Osteocyte (in vitro differentiated cells): Measurements from ENCODE around the gene MAEA. TPM values are rescaled to one million over a fixed set of nuclear protein-coding genes. Genes with fewer than 3 reads are reported as not detected.
"Not testable (repeated sequence)": the region's sequence is repeated elsewhere in the genome, so short reads cannot be mapped to it uniquely, and the experiment has no call there.

Source experiments
- DNase-seq: peaks from one replicate; pipeline ENCODE4 v3.0.0; 2021; ENCODE audit warnings: mixed read lengths; ENCODE audit not compliant: unreplicated experiment; ENCODE audit errors: extremely low spot score
- H3K27ac Mint-ChIP-seq: one replicate; pipeline ENCODE4 v1.8.0; 2021; ENCODE audit warnings: mild to moderate bottlenecking, mixed read lengths; ENCODE audit not compliant: unreplicated experiment
- H3K27me3 Mint-ChIP-seq: one replicate; pipeline ENCODE4 v1.8.0; 2021; ENCODE audit warnings: mixed read lengths; ENCODE audit not compliant: unreplicated experiment
- H3K36me3 Mint-ChIP-seq: one replicate; pipeline ENCODE4 v1.8.0; 2021; ENCODE audit warnings: mixed read lengths; ENCODE audit not compliant: unreplicated experiment
- H3K4me1 Mint-ChIP-seq: one replicate; pipeline ENCODE4 v1.8.0; 2021; ENCODE audit warnings: mixed read lengths; ENCODE audit not compliant: unreplicated experiment
- H3K4me3 Mint-ChIP-seq: one replicate; pipeline ENCODE4 v1.8.0; 2021; ENCODE audit warnings: mild to moderate bottlenecking, moderate library complexity, mixed read lengths; ENCODE audit not compliant: unreplicated experiment
- H3K9me3 Mint-ChIP-seq: one replicate; pipeline ENCODE4 v1.8.0; 2021; ENCODE audit warnings: mixed read lengths; ENCODE audit not compliant: unreplicated experiment
- CTCF ChIP-seq: fragments of 200-600 bp; sonication (generic); IDR thresholded peaks from 2 replicates; pipeline ENCODE4 v1.5.0; 2021; ENCODE audit warnings: antibody characterized with exemption, mild to moderate bottlenecking, moderate library complexity
- total RNA-seq: library from RNA; stranded (reverse); gene quantifications from 2 replicates; pipeline ENCODE4 v1.2.1, GENCODE V29; 2021

The MAEA gene
- total RNA-seq, 1 donor from 2014 or later: 62.9 TPM

GRCh38 chr4:1290165-1290977 is 680 bp downstream of the MAEA start:
- peak overlapping the region; percentile 86 for H3K27ac Mint-ChIP-seq
- no peaks in the 10 kb centered on the region for H3K36me3 Mint-ChIP-seq
- no peak for TF ChIP-seq CTCF
- DNase-seq: peak; percentile 70
- no peaks in the 10 kb centered on the region for H3K27me3 Mint-ChIP-seq
- peak overlapping the region; percentile 85 for H3K4me3 Mint-ChIP-seq
- H3K9me3 Mint-ChIP-seq: no peaks in the 10 kb centered on the region
- H3K4me1 Mint-ChIP-seq: peaks cover 44% of the 10 kb centered on the region

GRCh38 chr4:1291091-1291490 is 1.4 kb downstream of the MAEA start:
- DNase-seq: no peak
- no peak for TF ChIP-seq CTCF
- H3K9me3 Mint-ChIP-seq: no peaks in the 10 kb centered on the region
- no peaks in the 10 kb centered on the region for H3K36me3 Mint-ChIP-seq
- peak overlapping the region; percentile 85 for H3K4me3 Mint-ChIP-seq
- H3K27ac Mint-ChIP-seq: peak overlapping the region; percentile 86
- H3K4me1 Mint-ChIP-seq: peaks cover 44% of the 10 kb centered on the region
- no peaks in the 10 kb centered on the region for H3K27me3 Mint-ChIP-seq

GRCh38 chr4:1291996-1292702 is 2.5 kb downstream of the MAEA start:
- DNase-seq: no peak
- Mint-ChIP-seq H3K27me3 (no peaks in the 10 kb centered on the region), H3K4me3 (peak overlapping the region; percentile 85), H3K4me1 (peaks cover 51% of the 10 kb centered on the region), H3K27ac (no peak overlapping the region), H3K9me3 (no peaks in the 10 kb centered on the region), H3K36me3 (no peaks in the 10 kb centered on the region)
- TF ChIP-seq CTCF: no peak

- H3K4me1 Mint-ChIP-seq: peaks cover 54% of the 10 kb centered on the region
- H3K9me3 Mint-ChIP-seq, H3K36me3 Mint-ChIP-seq, H3K27ac Mint-ChIP-seq, H3K27me3 Mint-ChIP-seq, H3K4me3 Mint-ChIP-seq, DNase-seq: not testable (repeated sequence)
Measured at GRCh38 chr4:1292703-1293011, 3.0 kb downstream of the MAEA start.

GRCh38 chr4:1293531-1293941 is 3.8 kb downstream of the MAEA start:
- Mint-ChIP-seq H3K4me3 (no peak overlapping the region), H3K27me3 (no peaks in the 10 kb centered on the region), H3K27ac (peak overlapping the region; percentile 34), H3K36me3 (peaks cover 2% of the 10 kb centered on the region), H3K9me3 (no peaks in the 10 kb centered on the region), H3K4me1 (peaks cover 53% of the 10 kb centered on the region)
- DNase-seq: peak; percentile 68
- no peak for TF ChIP-seq CTCF
